ENCODE results near the gene ADSS1.

ADSS1 gene

GRCh38 chr14:104687601-104688504 is 36.2 kb upstream of the ADSS1 start:
- DNase-seq, result no peak

GRCh38 chr14:104688505-104689108 is 35.4 kb upstream of the ADSS1 start:
- DNase-seq, result no peak

- peak; percentile 61 to 70 for DNase-seq
Observed at GRCh38 chr14:104689109-104689880, 34.7 kb upstream of the ADSS1 start, which contains the start of gene INF2. TSS of gene INF2 (plus strand) at chr14:104689618. CDS start at chr14:104701366, 11,748 bp downstream.

- peak; percentile 48 to 54 for DNase-seq
Observed at GRCh38 chr14:104689881-104690711, 33.9 kb upstream of the ADSS1 start.

- no peak for DNase-seq
Observed at GRCh38 chr14:104690861-104691455, 33.1 kb upstream of the ADSS1 start.

- no peak for DNase-seq
Observed at GRCh38 chr14:104691546-104692260, 32.3 kb upstream of the ADSS1 start.

GRCh38 chr14:104692261-104692938 is 31.6 kb upstream of the ADSS1 start:
- DNase-seq, result no peak

GRCh38 chr14:104692939-104693315 is 31.1 kb upstream of the ADSS1 start:
- no peak for DNase-seq

- no peak for DNase-seq
Observed at GRCh38 chr14:104693482-104694431, 30.3 kb upstream of the ADSS1 start.

- DNase-seq, result no peak
Observed at GRCh38 chr14:104694475-104694950, 29.5 kb upstream of the ADSS1 start.

- DNase-seq, result peak; percentile 56 to 68
Observed at GRCh38 chr14:104694991-104695659, 28.9 kb upstream of the ADSS1 start.

- no peak for DNase-seq
Observed at GRCh38 chr14:104695660-104696000, 28.4 kb upstream of the ADSS1 start.

- DNase-seq, result no peak
Observed at GRCh38 chr14:104696671-104697316, 27.2 kb upstream of the ADSS1 start.

GRCh38 chr14:104697317-104697703 is 26.7 kb upstream of the ADSS1 start:
- no peak for DNase-seq

GRCh38 chr14:104697892-104698583 is 26.0 kb upstream of the ADSS1 start:
- no peak for DNase-seq

GRCh38 chr14:104698688-104699425 is 25.2 kb upstream of the ADSS1 start:
- no peak for DNase-seq

- no peak for DNase-seq
Observed at GRCh38 chr14:104699426-104699748, 24.6 kb upstream of the ADSS1 start.
